Keratinocyte (primary cell): ENCODE results near the gene TMEM120B. TPM values are rescaled to one million over a fixed set of nuclear protein-coding genes. Genes with fewer than 3 reads are reported as not detected.

ENCODE experiments used
- DNase-seq: peaks from one replicate; pipeline ENCODE4 v3.0.0-alpha.2; 2011; ENCODE audit warnings: low read depth, missing footprints, low spot score
- FAIRE-seq: peaks from 2 replicates; lab custom pipeline; 2011; peaks lifted over from hg19 to GRCh38; lab: Jason Lieb, UNC
- H2AFZ ChIP-seq: 2 replicates; pipeline ENCODE4 v1.6.0; 2012; ENCODE audit warnings: low read length, control low read depth, inconsistent platforms; ENCODE audit not compliant: control insufficient read depth
- H3K27ac ChIP-seq: 2 replicates; pipeline ENCODE4 v1.5.1; 2011; ENCODE audit warnings: low read length; ENCODE audit not compliant: control insufficient read depth, insufficient read depth
- H3K27me3 ChIP-seq: 3 replicates; pipeline ENCODE4 v1.6.0; 2011; ENCODE audit warnings: low read length; ENCODE audit not compliant: control insufficient read depth, insufficient read depth; ENCODE audit errors: extremely low read depth
- H3K36me3 ChIP-seq, 2 experiments: 2 replicates in 1 of 2; 3 replicates in 1 of 2; pipeline ENCODE4 v1.5.1; 2011; ENCODE audit warnings: low read length in 2 of 2, mild to moderate bottlenecking in 1 of 2; ENCODE audit not compliant: control insufficient read depth in 2 of 2, insufficient read depth in 2 of 2; ENCODE audit errors: extremely low read depth in 1 of 2
- H3K4me1 ChIP-seq: 3 replicates; pipeline ENCODE4 v1.5.1; 2011; ENCODE audit warnings: low read length; ENCODE audit not compliant: control insufficient read depth, insufficient read depth; ENCODE audit errors: extremely low read depth
- H3K4me2 ChIP-seq: 3 replicates; pipeline ENCODE4 v1.6.0; 2011; ENCODE audit warnings: low read depth, low read length; ENCODE audit not compliant: control insufficient read depth, insufficient read depth; ENCODE audit errors: extremely low read depth
- H3K4me3 ChIP-seq, 3 experiments: fragments of 200-600 bp in 1 of 3; sonication (generic) in 1 of 3; 2 replicates in 2 of 3; 3 replicates in 1 of 3; pipeline ENCODE4 v1.5.1; 2011 to 2016; ENCODE audit warnings: low read length in 3 of 3, mild to moderate bottlenecking in 3 of 3, control low read depth in 2 of 3, inconsistent platforms in 1 of 3, low read depth in 1 of 3, mixed read lengths in 1 of 3, mixed run types in 1 of 3, moderate library complexity in 1 of 3; ENCODE audit not compliant: control insufficient read depth in 2 of 3, insufficient read depth in 2 of 3; ENCODE audit errors: extremely low read depth in 1 of 3
- H3K79me2 ChIP-seq: 2 replicates; pipeline ENCODE4 v1.6.0; 2012; ENCODE audit warnings: low read length; ENCODE audit not compliant: control insufficient read depth, insufficient read depth
- H3K9ac ChIP-seq: 3 replicates; pipeline ENCODE4 v1.6.0; 2011; ENCODE audit warnings: low read length; ENCODE audit not compliant: control insufficient read depth, insufficient read depth; ENCODE audit errors: extremely low read depth
- H3K9me1 ChIP-seq: 3 replicates; pipeline ENCODE4 v1.6.0; 2011; ENCODE audit warnings: low read length; ENCODE audit not compliant: control insufficient read depth, insufficient read depth; ENCODE audit errors: extremely low read depth
- H3K9me3 ChIP-seq: 2 replicates; pipeline ENCODE4 v1.5.1; 2012; ENCODE audit warnings: low read depth, low read length; ENCODE audit not compliant: control insufficient read depth
- H4K20me1 ChIP-seq: 3 replicates; pipeline ENCODE4 v1.6.0; 2011; ENCODE audit warnings: low read length; ENCODE audit not compliant: control insufficient read depth, insufficient read depth; ENCODE audit errors: extremely low read depth
- CTCF ChIP-seq, 3 experiments: IDR thresholded peaks in 1 of 3; conservative IDR thresholded peaks in 1 of 3; optimal IDR thresholded peaks in 1 of 3; 2 replicates in 2 of 3; 3 replicates in 1 of 3; pipeline versions ENCODE3 to v1.5.1; 2011; ENCODE audit warnings: low read length in 3 of 3, mild to moderate bottlenecking in 3 of 3, moderate library complexity in 2 of 3, control low read depth in 1 of 3, inconsistent platforms in 1 of 3; ENCODE audit not compliant: insufficient read depth in 2 of 3; ENCODE audit errors: extremely low read depth in 1 of 3
- EZH2 ChIP-seq: IDR thresholded peaks from one replicate; pipeline ENCODE4 v1.6.1; 2012; ENCODE audit warnings: inconsistent platforms, mild to moderate bottlenecking, low read length, moderate library complexity
- dilution Hi-C: fragments of 300-500 bp; cut with MboI; formaldehyde crosslinking; loops from one replicate; pipeline ENCODE4 v1.7.0; 2020; ENCODE audit warnings: low sequenced_read_pairs; ENCODE audit not compliant: extremely low pct_ligation_motif_present
- polyA plus RNA-seq, 5 experiments: library from polyadenylated mRNA; depleted of rRNA in 3 of 5; stranded (reverse) in 3 of 5; stranded (forward) in 1 of 5; unstranded in 1 of 5; fragments of >200 nt; gene quantifications; 1 replicate in 1 of 5; 2 replicates in 3 of 5; 3 replicates in 1 of 5; pipeline versions ENCODE4 v1.2.1 to v1.2.3, GENCODE V29; 2011 to 2012; ENCODE audit warnings: missing spikeins in 2 of 5, low read depth in 1 of 5, low replicate concordance in 1 of 5

The TMEM120B gene
- polyA plus RNA-seq, 1 donor (not counting 4 experiments of a cell fraction or from before 2014, with no cell fraction given) = 6.9 TPM

GRCh38 chr12:121749267-121749666 is 36.7 kb downstream of the TMEM120B start:
- Histone ChIP-seq H3K4me1 (no peaks in the 10 kb centered on the region), H3K9me1 (no peaks in the 10 kb centered on the region), H3K79me2 (no peaks in the 10 kb centered on the region), H3K9ac (no peak overlapping the region), H3K36me3 (peaks cover 12 to 19% of the 10 kb centered on the region in 2 experiments), H4K20me1 (no peaks in the 10 kb centered on the region), H3K27ac (no peak overlapping the region), H3K4me3 (no peak overlapping the region), H2AFZ (no peak overlapping the region), H3K27me3 (no peaks in the 10 kb centered on the region), H3K4me2 (no peak overlapping the region), H3K9me3 (no peaks in the 10 kb centered on the region)
- DNase-seq = no peak
- no peak for FAIRE-seq
- dilution Hi-C loops = no loop called here
- no peak for TF ChIP-seq EZH2
- no peak for TF ChIP-seq CTCF (optimal IDR thresholded peaks at IDR 0.05 in 1 of 3, IDR thresholded peaks at IDR 0.05 in 1 of 3, conservative IDR thresholded peaks at IDR 0.05 in 1 of 3; ENCODE audit: extremely low read depth in 1 of 3, insufficient read depth in 2 of 3, low read length in 3 of 3)

GRCh38 chr12:121750507-121750955 is 38.0 kb downstream of the TMEM120B start:
- Histone ChIP-seq H2AFZ (no peak overlapping the region), H3K36me3 (peaks cover 12 to 18% of the 10 kb centered on the region in 2 experiments), H3K79me2 (no peaks in the 10 kb centered on the region), H3K4me1 (no peaks in the 10 kb centered on the region), H3K4me3 (no peak overlapping the region), H3K9me1 (no peaks in the 10 kb centered on the region), H3K27ac (no peak overlapping the region), H4K20me1 (no peaks in the 10 kb centered on the region), H3K9ac (no peak overlapping the region), H3K9me3 (no peaks in the 10 kb centered on the region), H3K27me3 (no peaks in the 10 kb centered on the region), H3K4me2 (no peak overlapping the region)
- dilution Hi-C loops = no loop called here
- TF ChIP-seq CTCF (optimal IDR thresholded peaks at IDR 0.05 in 1 of 3, IDR thresholded peaks at IDR 0.05 in 1 of 3, conservative IDR thresholded peaks at IDR 0.05 in 1 of 3; ENCODE audit: extremely low read depth in 1 of 3, insufficient read depth in 2 of 3, low read length in 3 of 3) (no peak), EZH2 (no peak)
- DNase-seq (no peak), FAIRE-seq (no peak)
